GDM1 (cell line): ENCODE results near the gene NDC1.
A peak's percentile ranks its signal among the peaks of the same experiment; 100 is the strongest.
"Not testable (repeated sequence)": the region's sequence is repeated elsewhere in the genome, so short reads cannot be mapped to it uniquely, and the experiment has no call there.

Source experiments
- DNase-seq: peaks from one replicate; lab custom pipeline; 2025; lab: John Stamatoyannopoulos, UW

The NDC1 gene, protein sequence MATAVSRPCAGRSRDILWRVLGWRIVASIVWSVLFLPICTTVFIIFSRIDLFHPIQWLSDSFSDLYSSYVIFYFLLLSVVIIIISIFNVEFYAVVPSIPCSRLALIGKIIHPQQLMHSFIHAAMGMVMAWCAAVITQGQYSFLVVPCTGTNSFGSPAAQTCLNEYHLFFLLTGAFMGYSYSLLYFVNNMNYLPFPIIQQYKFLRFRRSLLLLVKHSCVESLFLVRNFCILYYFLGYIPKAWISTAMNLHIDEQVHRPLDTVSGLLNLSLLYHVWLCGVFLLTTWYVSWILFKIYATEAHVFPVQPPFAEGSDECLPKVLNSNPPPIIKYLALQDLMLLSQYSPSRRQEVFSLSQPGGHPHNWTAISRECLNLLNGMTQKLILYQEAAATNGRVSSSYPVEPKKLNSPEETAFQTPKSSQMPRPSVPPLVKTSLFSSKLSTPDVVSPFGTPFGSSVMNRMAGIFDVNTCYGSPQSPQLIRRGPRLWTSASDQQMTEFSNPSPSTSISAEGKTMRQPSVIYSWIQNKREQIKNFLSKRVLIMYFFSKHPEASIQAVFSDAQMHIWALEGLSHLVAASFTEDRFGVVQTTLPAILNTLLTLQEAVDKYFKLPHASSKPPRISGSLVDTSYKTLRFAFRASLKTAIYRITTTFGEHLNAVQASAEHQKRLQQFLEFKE

DNA sequence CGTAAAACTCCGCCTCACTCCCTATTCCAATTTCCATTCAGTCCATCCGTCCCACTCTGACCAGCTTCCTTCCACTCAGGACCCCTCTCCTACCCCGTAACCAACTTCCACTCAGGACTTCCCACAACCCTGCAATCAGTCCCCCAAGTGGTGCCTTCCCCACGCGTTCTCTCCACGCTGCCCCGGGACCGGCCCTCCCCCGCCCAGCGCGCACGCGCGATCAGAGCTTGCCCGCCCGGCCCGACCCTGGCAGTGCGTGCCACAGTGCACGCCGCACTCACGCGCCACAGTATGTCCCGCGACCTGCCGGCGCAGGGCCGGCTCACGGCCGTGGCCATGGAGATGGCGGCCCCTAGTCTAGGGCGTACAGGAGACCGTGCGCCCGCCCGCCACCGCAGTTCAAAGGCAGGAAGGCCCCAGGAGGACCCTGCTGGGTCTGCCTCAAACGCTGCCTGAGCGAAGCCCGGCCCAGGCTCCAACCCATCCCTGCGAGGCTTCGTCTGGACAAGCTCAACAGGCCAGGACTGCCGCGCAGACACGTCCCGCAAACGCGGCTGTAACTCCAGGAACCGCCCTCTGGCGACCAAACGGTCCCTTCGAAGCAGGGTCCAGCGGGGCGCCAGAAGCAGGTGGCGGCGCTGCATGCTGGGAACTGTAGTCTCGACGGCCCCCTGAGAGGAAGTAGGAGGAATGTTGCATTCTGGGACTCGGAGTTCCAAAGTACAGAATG, at the start of gene NDC1:
Gene NDC1 (minus strand): TSS at position 373 of the 730 bp plus-strand sequence. CDS start 35 bp downstream, at position 338.
- DNase-seq, result peak; percentile 93

DNA sequence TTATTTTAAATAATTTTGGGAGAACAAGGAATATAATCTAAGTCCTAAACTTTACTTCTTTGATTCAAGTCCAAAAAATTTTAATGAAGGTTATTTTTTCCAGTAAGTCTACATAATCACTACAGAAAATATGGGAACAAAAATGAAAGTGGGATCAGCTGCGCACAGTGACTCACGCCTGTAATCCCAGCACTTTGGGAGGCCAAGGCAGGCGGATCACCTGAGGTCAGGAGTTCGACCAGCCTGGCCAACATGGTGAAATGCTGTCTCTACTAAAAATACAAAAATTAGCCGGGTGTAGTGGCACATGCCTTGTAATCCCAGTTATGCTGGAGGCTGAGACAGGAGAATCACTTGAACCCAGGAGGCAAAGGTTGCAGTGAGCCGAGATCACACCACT, 45.5 kb upstream of the NDC1 start:
- DNase-seq, result not testable (repeated sequence)

DNA sequence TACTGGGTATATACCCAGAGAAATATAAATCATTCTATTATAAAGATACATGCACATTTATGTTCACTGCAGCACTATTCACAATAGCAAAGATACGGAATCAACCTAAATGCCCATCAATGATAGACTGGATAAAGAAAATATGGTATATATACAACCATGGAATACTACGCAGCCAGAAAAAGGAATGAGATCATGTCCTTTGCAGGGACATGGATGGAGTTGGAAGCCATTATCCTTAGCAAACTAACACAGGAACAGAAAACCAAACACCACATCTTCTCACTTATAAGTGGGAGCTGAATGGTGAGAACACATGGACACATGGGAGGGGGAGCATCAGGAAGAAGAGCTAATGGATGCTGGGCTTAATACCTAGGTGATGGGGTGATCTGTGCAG, 43.8 kb upstream of the NDC1 start:
- not testable (repeated sequence) for DNase-seq

DNA sequence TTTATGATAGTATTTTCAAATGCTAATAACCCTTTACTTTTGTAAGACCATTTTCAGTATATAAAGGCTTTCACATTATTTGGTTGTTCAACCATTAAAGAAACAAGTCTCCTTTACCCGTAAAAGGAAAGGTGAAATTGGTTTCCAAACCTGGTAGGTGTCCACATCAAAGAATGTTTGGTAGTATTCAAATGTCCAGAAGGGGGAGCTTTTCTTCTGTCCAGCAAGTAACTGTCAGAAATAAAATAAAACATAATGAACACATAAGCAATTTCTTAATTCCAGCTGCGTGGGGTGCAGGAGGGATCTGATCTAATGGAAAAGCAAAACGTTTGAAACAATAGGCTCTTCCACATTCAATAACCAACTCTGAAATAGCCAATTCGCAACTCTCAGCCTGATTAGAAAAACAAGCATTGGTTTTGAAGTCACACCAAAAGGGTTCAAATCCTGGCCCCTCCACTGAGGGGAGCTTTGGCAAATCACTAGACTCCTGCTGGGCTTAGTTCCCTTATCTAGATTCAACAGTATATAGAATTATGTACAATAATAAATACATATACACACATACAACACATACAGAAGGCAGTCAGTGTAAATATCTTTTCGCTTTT, 40.5 kb upstream of the NDC1 start:
- peak; percentile 25 for DNase-seq

DNA sequence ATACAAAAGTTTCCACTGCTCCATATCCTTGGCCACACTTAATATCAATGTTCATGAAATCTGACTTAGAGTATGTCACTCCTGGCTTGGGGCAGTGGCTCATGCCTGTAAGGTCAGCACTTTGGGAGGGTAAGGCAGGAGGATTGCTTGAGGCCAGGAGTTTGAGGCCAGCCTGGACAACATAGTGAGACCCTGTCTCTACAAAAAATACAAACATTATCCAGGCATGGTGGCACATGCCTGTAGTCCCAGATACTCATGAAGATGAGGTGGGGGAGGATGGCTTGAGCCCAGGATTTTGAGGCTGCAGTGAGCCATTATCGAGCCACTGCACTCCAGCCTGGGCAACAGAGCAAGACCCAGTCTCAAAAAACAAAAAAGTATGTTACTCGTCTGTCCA, 37.1 kb upstream of the NDC1 start:
- not testable (repeated sequence) for DNase-seq

DNA sequence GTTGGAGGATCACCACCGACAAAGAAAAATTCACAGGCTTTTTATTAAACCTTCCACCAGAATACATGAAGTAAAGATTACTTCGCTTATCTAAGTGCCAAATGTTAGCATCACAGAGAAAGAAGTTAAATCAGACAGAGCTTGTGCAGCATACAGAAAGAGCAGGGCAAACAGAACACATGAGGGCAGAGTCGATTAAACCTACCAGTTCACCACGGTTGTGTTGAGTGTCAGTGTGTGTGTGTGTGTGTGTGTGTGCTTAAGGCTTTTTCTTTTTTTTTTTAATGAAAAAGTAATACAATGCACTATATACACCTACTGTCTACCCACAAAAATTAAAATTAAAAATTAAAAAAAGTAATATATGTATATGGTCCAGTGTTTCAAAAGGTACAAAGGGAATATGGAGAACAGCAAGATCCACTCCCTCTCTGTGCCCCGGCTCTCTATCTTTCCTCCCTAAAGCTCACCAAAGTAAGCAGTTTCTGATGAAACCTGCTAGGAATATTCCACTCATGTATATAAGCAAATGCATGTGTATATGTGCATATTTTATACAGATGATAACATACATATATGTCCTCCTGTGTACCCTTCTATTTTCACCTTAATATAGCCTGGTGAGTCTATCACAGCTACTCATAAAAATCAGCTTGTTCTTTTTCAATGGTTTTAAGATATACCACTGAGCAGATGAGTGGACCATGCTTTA, 33.8 kb upstream of the NDC1 start:
- DNase-seq, result no peak

DNA sequence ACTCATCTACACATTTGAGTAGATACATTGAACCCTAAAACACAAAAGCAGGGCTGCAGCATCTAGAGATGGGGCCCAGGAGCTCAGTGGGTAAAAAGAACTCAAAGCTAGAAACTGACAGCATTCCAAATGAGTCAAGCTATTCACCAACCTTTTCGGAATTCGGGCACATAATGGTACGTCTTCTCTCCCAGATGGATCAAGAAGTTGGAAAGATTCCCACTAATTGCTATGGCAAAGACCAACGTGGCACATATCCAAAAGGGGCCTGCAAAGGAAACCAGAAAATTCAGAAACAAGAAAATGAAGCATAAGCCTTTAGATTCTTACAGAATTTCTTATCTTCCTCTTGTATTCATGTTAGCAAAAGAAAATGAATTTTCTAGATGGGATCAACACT, 33.1 kb upstream of the NDC1 start:
- DNase-seq, result no peak

DNA sequence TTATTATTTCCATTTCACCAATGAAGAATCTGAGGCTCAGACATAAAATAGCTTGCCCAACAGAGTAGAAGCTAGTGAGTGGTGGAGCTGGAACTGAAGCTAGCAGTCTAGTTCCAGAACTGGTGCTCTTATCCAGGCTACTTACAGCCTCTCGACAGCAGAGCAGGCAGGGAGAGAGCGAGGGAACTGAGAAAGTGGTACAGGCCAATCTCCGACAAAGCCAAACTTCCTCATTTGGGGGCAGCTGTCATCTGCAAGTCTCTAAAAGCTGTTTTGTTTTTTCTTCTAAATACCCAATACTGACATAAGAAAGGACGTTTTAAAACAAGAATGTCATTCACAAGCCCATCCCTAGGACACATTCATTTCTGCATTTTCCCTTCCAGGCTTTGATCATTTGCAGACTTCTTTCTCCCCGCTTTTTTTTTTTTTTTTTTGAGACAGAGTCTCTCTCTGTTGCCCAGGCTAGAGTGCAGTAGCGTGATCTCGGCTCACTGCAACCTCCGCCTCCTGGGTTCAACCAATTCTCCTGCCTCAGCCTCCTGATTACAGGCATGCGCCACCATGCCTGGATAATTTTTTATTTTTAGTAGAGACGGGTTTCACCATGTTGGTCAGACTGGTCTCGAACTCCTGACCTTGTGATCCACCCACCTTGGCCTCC, 31.5 kb upstream of the NDC1 start:
- peak; percentile 52 for DNase-seq

DNA sequence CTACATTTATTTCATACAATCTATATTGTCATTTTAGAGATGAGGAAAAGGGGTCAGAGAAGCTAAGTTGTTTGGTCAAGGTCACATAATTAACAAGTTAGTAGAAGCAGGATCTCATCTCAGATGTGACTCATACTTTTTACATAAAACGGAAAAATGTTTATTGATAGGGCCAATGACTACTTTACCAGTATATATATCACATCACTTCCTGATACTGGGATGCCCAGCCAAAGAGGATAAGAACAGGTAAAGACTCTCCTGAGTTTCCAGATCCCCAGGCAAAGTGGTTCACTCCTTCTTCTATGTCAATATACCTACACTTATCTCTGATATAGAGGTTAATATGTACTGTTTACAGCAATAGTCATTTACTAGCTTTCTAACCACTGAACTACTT, 30.5 kb upstream of the NDC1 start:
- no peak for DNase-seq

DNA sequence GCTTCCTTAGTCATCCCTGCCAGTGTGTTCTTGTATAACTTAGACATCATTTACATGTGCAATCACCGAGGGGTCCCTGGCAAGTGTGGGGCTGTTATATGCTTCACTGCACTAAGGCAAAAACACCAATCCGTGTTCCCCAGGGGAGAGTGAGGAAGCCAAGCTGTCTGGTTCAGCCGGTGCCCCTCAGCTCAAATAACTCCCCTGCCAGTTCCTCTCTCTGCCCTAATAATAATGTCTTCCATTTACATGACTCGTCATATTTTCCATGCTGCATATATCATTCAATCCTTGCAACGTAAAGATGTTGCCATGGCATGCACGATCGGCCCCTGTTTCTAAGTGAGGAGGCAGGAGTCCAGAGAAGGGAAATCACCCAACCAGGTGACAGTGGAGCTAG, 24.4 kb upstream of the NDC1 start:
- no peak for DNase-seq

DNA sequence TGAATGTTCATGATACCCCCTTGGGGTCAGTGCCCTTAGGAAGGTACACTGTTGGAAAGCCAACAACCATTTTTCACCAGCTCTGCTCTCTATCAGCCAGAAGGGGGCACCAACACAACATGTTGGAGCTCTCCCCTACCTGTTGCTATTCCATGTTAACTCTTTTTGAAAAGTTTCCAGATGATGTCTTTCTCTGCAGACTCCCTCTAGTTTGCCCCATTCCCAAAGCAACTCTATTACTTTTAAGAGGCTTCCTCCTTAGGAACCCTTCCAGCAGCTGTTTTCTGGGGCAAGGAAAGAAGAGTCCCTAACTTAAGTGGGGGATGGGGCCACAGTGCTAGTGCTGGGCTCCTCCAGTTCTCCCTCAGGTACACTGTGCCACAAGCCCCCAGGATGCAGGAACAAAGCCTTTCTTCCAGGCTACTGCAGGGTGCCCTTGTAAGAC, 22.9 kb upstream of the NDC1 start:
- DNase-seq, result peak; percentile 28

DNA sequence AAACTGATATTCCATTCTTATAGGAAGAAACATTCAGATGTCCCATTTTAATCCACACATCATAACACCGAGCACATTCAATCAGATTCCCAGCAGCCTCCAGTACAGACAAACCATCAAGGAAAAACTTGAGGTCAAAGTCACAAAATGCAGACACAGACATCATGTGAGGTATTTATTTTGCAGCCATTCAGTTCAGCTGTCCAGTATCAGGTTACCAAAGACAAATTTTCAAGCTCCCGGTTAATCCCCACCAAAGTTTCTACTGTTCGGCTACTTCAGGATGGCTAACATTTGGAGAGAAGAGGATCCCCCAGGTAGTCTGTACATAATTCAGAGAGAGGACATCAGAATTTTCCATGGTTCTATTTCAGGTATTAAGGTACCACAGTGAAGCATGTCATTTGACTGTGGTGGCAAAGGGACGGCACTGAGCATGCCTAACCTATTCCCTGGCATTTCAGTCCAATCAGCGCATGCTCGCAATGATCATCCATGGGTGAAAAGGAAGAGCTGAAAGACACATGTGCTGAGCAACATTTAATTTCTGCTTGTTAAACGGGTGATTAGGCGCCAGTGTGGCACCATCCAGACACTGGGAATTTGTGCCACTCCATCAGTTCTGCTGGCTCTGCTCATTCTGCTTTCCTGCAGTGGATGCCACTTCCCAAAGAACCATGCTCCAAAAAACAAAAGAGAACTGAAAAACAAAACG, 13.6 kb upstream of the NDC1 start:
- DNase-seq, result no peak

DNA sequence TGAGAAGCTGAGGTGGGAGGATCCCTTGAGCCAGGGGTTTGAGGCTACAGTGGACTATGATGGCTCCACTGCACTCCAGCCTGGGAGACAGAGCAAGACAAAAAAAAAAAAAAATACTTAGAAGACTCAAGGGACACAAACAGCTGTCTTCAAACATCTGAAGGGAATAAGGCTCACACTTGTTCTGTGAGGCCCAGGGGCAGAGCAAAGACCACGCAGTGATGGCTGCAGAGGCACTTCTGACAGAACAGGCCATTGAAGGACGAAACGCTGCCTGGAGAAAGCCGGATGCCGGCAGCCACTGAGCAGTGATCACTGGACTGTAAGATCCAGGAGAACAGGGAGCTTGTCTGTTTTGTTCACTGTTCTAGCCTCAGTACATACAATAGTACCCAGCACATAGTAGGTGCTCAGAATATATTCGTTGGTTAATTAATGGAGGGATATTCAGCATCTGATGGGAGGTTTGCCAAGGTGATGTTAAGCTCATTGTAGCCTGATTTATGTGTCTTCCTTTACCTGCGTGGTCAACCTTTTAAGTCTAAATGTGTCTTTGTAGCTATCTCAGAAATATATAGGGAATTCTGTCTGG, 12.1 kb upstream of the NDC1 start:
- no peak for DNase-seq

DNA sequence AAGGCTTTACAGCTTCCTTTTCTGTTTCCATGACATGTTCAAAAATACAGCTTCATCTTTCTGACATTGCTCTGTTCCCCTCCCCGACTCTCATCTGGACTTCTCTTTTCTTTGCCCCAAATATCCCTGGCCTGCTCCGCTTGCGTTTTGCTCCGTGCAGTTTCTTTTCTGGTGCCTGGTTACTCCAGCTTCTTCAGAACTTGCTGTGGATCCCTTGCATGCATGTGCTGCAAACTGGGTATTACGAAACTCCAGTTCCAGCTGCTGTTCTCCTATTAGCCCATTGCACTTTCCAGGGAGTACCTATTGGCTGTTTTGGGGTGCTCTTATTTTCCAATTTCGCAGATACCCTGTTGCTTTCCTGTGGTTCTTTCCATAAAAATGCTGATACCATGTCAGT, 9.9 kb upstream of the NDC1 start:
- DNase-seq, result no peak

DNA sequence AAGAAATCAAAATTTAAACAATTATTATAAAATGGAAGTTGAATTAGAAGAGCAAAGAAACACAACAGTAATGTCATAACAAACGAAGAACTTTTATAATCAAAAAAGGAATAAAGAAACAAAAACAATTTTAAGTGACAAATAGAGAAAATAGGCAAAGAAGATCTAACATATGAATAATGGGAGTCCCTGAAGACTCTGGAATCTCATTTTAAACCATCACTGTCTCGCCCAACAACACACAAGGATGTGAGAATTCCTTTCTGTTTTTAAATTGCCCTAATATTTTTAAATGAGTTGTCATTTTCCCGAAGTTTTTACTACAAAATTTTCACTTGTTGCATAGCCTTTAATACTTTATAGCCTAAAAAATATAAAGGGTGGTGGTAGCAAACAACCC, 4.3 kb upstream of the NDC1 start:
- no peak for DNase-seq

DNA sequence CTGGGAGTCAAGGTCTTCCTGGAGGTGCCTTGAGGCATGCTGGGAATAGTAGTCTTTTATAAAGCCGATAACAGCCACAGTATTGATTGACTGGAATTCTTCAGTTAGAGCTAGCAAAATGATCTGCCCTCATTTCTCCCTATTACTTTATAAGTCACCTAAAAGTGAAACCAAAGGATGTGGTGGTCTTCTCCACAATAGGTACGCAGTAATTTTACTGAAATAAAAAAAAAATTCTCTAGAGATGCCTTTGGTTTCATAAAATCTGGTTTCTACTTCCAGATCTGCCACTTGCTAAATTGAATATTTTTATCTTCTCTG, 518 bp upstream of the NDC1 start:
- no peak for DNase-seq

DNA sequence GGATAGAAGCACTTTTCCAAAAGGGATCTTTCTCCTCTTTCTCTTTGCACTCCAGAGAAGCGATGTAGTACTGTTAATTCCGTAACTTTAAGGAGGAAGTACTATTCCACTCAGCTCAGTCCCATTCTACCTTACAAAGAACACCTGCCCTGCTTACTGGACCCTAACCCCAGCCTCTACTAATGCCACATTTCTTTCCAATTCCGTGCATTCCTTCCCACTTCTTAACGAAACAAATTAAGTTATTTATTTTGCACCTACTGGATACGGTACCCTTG, 511 bp downstream of the NDC1 start:
- no peak for DNase-seq

DNA sequence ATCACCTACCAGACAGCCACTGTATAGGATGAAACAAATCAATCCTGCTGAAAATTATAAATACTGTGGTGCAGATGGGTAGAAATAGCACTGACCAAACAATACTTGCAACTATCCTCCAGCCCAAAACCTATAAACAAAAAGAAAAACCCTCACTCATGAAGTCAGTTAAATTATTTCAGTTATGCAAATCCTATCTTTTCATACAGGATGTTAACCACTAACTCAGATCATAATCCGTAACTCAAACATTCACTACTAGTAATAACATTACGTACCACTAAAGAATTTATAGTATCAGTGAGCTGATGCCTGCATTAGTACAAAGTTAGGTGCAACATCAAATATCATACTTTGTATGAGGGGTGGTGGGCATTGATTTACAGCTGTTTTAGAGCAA, 2.6 kb downstream of the NDC1 start:
- no peak for DNase-seq

DNA sequence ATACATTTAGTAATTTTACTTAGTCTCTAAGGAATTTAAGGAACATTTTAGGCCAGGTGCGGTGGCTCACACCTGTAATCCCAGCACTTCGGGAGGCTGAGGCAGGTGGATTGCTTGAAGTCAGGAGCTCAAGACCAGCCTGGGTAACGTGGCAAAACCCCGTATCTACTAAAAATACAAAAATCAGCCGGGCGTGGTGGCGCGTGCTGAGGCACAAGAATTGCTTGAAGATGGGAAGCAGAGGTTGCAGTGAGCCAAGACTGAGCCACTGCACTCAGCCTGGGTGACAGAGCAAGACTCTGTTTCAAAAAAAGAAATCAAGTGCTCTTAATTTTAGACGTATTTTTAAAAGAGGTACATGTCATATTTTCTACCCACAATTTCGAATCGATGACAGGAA, 3.3 kb downstream of the NDC1 start:
- no peak for DNase-seq

DNA sequence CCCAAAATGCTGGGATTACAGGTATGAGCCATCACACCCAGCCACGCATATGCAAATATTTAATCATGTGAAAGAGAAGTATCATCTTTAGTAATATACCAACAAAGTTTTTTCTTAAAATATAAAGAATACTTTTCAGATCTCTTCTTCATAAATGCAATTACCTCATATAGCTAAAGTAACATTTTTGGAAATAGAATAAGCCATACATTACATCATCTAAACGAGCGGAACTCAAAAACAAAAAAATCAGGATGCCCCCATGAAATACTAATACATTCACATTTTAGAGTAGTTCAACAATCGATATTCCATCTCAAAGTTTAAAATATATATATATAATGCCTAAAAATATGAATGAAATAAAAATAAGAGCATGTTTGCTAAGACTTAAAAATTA, 4.7 kb downstream of the NDC1 start:
- no peak for DNase-seq

DNA sequence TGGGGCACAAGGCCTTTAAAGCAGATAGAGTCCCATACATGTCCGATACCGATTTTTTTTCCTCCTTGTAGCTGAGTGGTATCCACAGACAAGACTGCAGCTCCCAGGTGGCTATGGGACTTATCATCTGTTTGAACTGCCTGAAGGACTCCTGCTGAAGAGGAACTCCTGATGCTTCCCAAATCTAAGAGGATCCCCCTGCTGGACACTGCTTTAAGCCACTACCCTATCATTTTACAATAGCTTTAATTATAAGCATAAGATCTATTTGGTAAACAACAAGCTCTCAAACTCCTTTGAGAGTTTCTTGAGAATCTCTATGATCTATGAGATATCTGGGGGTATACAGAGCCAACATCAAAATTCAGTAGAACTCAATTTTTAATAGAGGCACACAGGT, 11.7 kb downstream of the NDC1 start:
- DNase-seq, result no peak
